Suprapubic skin (tissue), 4 donors: ENCODE results near the gene PSMD11. TPM values are rescaled to one million over a fixed set of nuclear protein-coding genes. Genes with fewer than 3 reads are reported as not detected.
"Not testable (repeated sequence)": the region's sequence is repeated elsewhere in the genome, so short reads cannot be mapped to it uniquely, and the experiment has no call there.

Experiments
- DNase-seq, 2 donors: peaks; one replicate each; pipeline ENCODE4 v3.0.0-alpha.2; 2019; ENCODE audit warnings: low spot score in 2 of 2
- H3K27ac ChIP-seq: fragments of 200-600 bp; sonication (generic); one replicate; pipeline ENCODE4 v1.5.1; 2019
- H3K27me3 ChIP-seq: fragments of 200-600 bp; sonication (generic); one replicate; pipeline ENCODE4 v1.5.1; 2019
- H3K36me3 ChIP-seq: fragments of 200-600 bp; sonication (generic); one replicate; pipeline ENCODE4 v1.5.1; 2019
- H3K4me1 ChIP-seq: fragments of 200-600 bp; sonication (generic); one replicate; pipeline ENCODE4 v1.5.1; 2019
- H3K4me3 ChIP-seq: fragments of 200-600 bp; sonication (generic); one replicate; pipeline ENCODE4 v1.5.1; 2019; ENCODE audit warnings: mild to moderate bottlenecking
- H3K9me3 ChIP-seq: fragments of 200-600 bp; sonication (generic); one replicate; pipeline ENCODE4 v1.5.1; 2019
- EP300 ChIP-seq: sonication (generic); formaldehyde crosslinking; IDR thresholded peaks from one replicate; pipeline ENCODE4 v1.6.1; 2017; ENCODE audit warnings: antibody characterized with exemption
- POLR2A ChIP-seq, 2 donors: fragments of 450-650 bp; IDR thresholded peaks; one replicate each; pipeline ENCODE4 v1.6.1; 2017; ENCODE audit warnings: antibody characterized with exemption in 2 of 2, mild to moderate bottlenecking in 2 of 2, moderate library complexity in 2 of 2
- POLR2AphosphoS5 ChIP-seq, 3 donors: sonication (generic); formaldehyde crosslinking; IDR thresholded peaks; one replicate each; pipeline ENCODE4 v1.6.1; 2017; ENCODE audit warnings: antibody characterized with exemption in 3 of 3
- WGBS: methylation state at CpG from one replicate; pipeline ENCODE4 v1.1.5; 2018; 5-methylcytosine and 5-hydroxymethylcytosine counted together
- total RNA-seq, 4 donors: library from RNA; depleted of rRNA; stranded (reverse); fragments of >200 nt; gene quantifications; one replicate each; pipeline ENCODE4 v1.1.0, GENCODE V29; 2016
- TF ChIP-seq, protein P1 (sequence below), 2 donors: fragments of 200-600 bp in 1 of 2; fragments of 450-650 bp in 1 of 2; sonication (generic) in 1 of 2; IDR thresholded peaks; one replicate each; pipeline ENCODE4 v1.5.1; 2016 to 2019; ENCODE audit warnings: antibody characterized with exemption in 2 of 2, mild to moderate bottlenecking in 1 of 2, moderate library complexity in 1 of 2

Gene PSMD11
- total RNA-seq, 4 donors from 2014 or later, result 52.3 to 59.9 (median 57.7) TPM

DNA sequence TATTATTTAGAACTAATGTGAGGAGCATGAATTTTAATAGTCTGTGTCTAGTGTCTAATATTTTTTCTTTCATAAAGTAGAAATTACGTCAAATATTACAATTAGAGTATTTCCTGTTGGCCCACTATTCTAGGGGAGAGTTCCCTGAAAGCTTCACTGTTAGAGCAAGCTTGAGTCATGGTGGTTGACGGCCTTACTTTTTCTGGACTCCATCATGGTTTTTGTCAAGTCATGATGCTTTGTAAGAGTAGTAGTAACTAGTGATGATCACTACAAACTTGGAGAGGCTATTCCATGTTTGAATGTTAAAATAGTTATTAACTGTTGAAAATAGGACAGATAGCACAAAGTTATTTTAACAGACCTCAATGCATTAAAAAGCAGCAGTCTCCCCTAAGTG, 1.7 kb downstream of the PSMD11 start:
- DNase-seq, result no peak
- Histone ChIP-seq H3K27ac (no peak overlapping the region), H3K27me3 (no peaks in the 10 kb centered on the region), H3K36me3 (peaks cover 24% of the 10 kb centered on the region), H3K4me3 (peak overlapping the region; percentile 94), H3K9me3 (no peaks in the 10 kb centered on the region), H3K4me1 (peaks cover 32% of the 10 kb centered on the region)
- no peak for TF ChIP-seq POLR2A (IDR thresholded peaks at IDR 0.05)
- TF ChIP-seq, protein P1, sequence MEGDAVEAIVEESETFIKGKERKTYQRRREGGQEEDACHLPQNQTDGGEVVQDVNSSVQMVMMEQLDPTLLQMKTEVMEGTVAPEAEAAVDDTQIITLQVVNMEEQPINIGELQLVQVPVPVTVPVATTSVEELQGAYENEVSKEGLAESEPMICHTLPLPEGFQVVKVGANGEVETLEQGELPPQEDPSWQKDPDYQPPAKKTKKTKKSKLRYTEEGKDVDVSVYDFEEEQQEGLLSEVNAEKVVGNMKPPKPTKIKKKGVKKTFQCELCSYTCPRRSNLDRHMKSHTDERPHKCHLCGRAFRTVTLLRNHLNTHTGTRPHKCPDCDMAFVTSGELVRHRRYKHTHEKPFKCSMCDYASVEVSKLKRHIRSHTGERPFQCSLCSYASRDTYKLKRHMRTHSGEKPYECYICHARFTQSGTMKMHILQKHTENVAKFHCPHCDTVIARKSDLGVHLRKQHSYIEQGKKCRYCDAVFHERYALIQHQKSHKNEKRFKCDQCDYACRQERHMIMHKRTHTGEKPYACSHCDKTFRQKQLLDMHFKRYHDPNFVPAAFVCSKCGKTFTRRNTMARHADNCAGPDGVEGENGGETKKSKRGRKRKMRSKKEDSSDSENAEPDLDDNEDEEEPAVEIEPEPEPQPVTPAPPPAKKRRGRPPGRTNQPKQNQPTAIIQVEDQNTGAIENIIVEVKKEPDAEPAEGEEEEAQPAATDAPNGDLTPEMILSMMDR (IDR thresholded peaks at IDR 0.05), result no peak
- WGBS, result 63% methylated on average over 2 of the region's 2 CpGs

DNA sequence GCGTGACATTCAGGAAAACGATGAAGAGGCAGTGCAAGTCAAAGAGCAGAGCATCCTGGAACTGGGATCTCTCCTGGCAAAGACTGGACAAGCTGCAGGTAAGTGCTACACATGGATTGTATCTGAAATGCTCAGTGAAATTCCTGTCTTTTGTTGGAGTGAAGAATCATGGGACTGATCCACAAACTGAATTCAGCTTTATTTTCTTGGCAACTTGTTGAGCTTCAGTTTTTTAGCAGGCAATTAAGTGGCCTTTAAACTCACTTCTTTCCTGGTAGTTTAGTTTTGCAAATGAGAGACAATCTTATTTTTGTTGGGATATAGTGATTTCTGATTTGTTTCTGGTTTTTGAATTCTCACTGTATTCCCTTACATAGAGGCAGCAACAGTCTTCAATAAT, 2.6 kb downstream of the PSMD11 start:
- no peak for TF ChIP-seq EP300
- DNase-seq, result no peak
- Histone ChIP-seq H3K4me1 (peaks cover 32% of the 10 kb centered on the region), H3K27ac (no peak overlapping the region), H3K27me3 (no peaks in the 10 kb centered on the region), H3K9me3 (no peaks in the 10 kb centered on the region), H3K36me3 (peaks cover 29% of the 10 kb centered on the region), H3K4me3 (no peak overlapping the region)
- WGBS, result 78% methylated on average over 2 of the region's 2 CpGs

DNA sequence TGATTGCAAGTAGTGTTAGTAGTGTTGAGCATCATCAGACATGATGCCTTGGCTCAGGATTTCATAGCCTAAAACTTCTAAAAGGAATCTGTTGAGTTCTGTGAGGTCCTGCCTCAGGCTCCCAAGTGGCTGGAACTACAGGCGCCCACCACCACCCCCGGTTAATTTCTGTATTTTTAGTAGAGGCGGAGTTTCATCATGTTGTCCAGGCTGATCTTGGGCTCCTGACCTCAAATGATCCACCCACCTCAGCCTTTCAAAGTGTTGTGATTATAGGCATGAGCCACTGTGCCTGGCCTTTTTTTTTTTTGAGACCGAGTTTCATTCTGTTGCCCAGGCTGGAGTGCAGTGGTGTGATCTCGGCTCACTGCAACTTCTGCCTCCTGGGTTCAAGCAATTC, 5.7 kb downstream of the PSMD11 start:
- no peak overlapping the region for H3K27ac ChIP-seq
- no peaks in the 10 kb centered on the region for H3K27me3 ChIP-seq
- H3K9me3 ChIP-seq, result no peaks in the 10 kb centered on the region
- no peak for DNase-seq
- peaks cover 57% of the 10 kb centered on the region for H3K36me3 ChIP-seq
- no peak overlapping the region for H3K4me3 ChIP-seq
- TF ChIP-seq, protein P1 (IDR thresholded peaks at IDR 0.05), result no peak
- TF ChIP-seq EP300 (no peak), POLR2AphosphoS5 (IDR thresholded peaks at IDR 0.05) (no peak), POLR2A (IDR thresholded peaks at IDR 0.05) (no peak)
- H3K4me1 ChIP-seq, result peaks cover 24% of the 10 kb centered on the region
- 98% methylated on average over 5 of the region's 5 CpGs for WGBS

DNA sequence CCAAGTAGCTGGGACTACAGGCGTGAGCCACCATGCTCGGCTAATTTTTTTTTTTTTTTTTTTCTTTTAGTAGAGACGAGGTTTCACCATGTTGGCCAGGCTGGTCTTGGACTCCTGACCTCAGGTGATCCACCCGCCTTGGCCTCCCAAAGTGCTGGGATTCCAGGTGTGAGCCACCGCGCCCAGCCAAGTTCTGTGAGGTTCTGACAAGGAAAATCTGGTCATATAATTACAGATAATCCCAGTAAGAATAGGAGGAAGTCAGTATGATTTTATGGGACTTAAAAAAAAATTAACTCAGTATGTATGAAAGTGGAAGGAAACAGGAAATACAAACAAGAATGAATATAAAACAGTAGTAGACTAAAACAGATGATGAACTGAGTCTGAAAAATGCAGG, 6.1 kb downstream of the PSMD11 start:
- not testable (repeated sequence) for H3K9me3 ChIP-seq, H3K4me3 ChIP-seq, DNase-seq, H3K27me3 ChIP-seq, H3K27ac ChIP-seq
- 92% methylated on average over 6 of the region's 6 CpGs for WGBS
- peaks cover 21% of the 10 kb centered on the region for H3K4me1 ChIP-seq
- H3K36me3 ChIP-seq, result peaks cover 62% of the 10 kb centered on the region

DNA sequence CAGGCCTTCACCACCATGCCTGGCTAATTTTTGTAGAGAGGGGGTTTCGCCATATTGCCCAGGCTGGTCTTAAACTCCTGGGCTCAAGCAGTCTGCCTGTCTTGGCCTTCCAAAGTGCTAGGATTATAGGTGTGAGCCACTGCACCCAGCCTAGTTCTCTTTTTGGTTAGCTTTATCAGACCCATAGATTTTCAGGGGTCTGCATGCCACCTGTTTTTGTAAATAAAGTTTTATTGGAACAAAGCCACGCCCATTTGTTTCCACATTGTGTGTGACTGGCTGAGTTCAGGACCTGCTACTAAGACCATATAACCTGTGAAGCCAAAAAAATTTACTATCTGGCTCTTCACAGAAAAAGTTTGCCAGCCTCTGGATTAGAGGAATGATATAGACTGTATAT, 7.6 kb downstream of the PSMD11 start:
- Histone ChIP-seq H3K27ac (no peak overlapping the region), H3K36me3 (peaks cover 70% of the 10 kb centered on the region), H3K9me3 (no peaks in the 10 kb centered on the region), H3K4me1 (peaks cover 6% of the 10 kb centered on the region), H3K27me3 (no peaks in the 10 kb centered on the region), H3K4me3 (no peak overlapping the region)
- no peak for TF ChIP-seq EP300
- no peak for TF ChIP-seq POLR2AphosphoS5 (IDR thresholded peaks at IDR 0.05)
- TF ChIP-seq, protein P1 (IDR thresholded peaks at IDR 0.05), result no peak
- TF ChIP-seq POLR2A (IDR thresholded peaks at IDR 0.05), result no peak
- DNase-seq, result no peak
- WGBS, result 95% methylated on average over 2 of the region's 2 CpGs

DNA sequence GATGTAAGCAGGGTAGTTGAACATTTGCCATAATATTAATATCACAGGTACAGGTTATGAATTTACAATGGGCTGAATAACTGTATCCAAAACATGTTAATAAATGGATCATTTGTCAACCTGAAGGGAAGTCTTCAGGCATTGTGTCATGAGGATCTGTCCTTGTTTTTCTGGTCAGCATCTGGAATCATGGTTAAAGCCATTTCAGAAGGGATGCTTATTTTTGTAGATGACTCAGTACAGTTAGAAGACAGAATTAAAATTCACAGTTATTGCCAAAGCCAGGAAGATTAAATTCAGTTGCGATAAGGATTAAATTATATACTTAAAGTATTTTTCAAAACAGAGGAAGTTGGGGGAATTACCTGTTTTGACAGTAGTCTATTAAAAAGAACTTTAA, 8.0 kb downstream of the PSMD11 start:
- peaks cover 3% of the 10 kb centered on the region for H3K4me1 ChIP-seq
- 81% methylated on average over 1 of the region's 1 CpG for WGBS
- no peak overlapping the region for H3K27ac ChIP-seq
- DNase-seq, result no peak
- H3K27me3 ChIP-seq, result no peaks in the 10 kb centered on the region
- H3K9me3 ChIP-seq, result no peaks in the 10 kb centered on the region
- H3K36me3 ChIP-seq, result peaks cover 74% of the 10 kb centered on the region
- no peak for TF ChIP-seq EP300
- no peak for TF ChIP-seq POLR2AphosphoS5 (IDR thresholded peaks at IDR 0.05)
- TF ChIP-seq POLR2A (IDR thresholded peaks at IDR 0.05), result no peak
- TF ChIP-seq, protein P1 (IDR thresholded peaks at IDR 0.05), result no peak
- H3K4me3 ChIP-seq, result no peak overlapping the region
